T-helper 1 cell treated with Interleukin-12 subunit alpha and Interleukin-12 subunit beta and Interleukin-4 antibody, amounts not matched to agents 30 ng/mL and 1 ng/mL, for 36 hours (primary cell): ENCODE measurements around the gene VSIG10L. TPM values are rescaled to one million over a fixed set of nuclear protein-coding genes. Genes with fewer than 3 reads are reported as not detected.

Experiments used
- intact Hi-C: fragments of 100-400 bp; cut with micrococcal nuclease; formaldehyde crosslinking; loops from one replicate; pipeline ENCODE4 v1.15.1; 2024
- total RNA-seq: library from RNA; stranded (reverse); gene quantifications from 2 replicates; pipeline ENCODE4 v1.2.3, GENCODE V29; 2022

VSIG10L gene
- total RNA-seq, 1 donor from 2014 or later = 1.0 TPM

- intact Hi-C loops = loop anchor here (1.0 to 10.0 kb wide), 3 partner anchors 41 to 1031 kb away; no protein-coding TSS in a partner anchor
Observed at GRCh38 chr19:51365965-51366388, 24.0 kb upstream of the VSIG10L start, which contains the start of gene ETFB. TSS of gene ETFB (minus strand) at chr19:51366388. CDS start at chr19:51366326, 62 bp downstream.

GRCh38 chr19:51365211-51365964 is 23.4 kb upstream of the VSIG10L start:
- intact Hi-C loops = loop anchor here (10.0 kb wide), 1 partner anchor 1031 kb away; no protein-coding TSS in a partner anchor

DNA sequence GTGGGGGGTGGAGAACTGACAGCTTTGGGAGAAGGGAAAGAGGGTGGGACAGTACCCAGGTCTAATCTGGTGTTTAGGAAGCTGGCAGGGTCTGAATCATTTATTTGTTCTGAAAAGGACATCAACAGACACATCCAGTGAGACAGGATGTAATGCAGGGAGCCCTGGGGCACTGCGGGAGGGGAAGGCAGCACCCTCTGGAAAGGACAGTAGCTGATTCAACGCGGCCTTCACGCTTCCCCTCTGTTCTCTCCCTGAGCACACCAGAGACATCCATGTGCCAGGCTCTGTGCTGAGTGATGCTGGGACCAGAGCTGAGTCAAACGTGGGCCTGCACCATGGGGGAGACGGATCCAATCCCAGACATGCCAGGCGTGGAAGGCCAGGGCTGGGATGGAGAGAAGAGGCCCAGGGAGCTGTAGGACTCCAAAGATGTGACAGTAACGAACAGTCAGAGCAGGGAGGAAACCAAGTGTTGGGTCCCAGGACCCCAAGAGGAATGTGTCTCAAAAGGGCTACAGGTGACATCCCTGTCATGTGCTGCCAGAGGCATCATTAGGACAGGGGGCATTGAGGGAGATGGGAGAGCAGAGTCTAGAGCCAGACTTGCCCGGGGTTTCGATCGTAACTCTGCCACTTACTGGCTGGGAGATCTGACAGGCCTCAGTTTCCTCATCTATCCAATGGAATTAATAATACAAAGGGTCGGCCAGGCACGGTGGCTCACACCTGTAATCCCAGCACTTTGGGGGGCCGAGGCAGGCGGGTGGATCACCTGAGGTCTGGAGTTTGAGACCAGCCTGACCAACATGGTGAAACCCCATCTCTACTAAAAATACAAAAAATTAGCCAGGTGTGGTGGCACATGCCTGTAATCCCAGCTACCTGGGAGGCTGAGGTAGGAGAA is 22.5 kb upstream of the VSIG10L start:
- intact Hi-C loops = loop anchor here (10.0 kb wide), 1 partner anchor 1030 kb away; no protein-coding TSS in a partner anchor

DNA sequence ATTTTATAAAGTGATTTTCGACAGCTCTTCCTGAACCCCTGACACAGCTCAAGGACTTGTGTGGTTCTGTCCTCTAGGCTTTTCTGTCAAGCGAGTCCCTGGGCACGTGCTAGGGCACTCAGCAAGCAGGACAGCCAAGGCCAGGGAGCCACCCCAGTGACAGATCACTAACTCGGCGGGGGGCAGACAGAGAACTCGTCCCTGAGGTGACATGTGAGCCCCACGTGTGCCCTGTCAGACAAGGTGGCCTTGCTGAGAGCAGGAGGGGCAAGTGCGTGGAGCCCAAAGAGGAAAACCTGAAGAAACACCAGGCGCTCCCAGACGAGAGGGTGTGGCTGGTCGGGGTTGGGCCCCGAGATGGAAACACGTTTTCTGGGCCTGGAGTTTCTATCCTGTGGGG is 19.3 kb upstream of the VSIG10L start:
- intact Hi-C loops = loop anchor here (10.0 kb wide), 1 partner anchor 1026 kb away; no protein-coding TSS in a partner anchor

DNA sequence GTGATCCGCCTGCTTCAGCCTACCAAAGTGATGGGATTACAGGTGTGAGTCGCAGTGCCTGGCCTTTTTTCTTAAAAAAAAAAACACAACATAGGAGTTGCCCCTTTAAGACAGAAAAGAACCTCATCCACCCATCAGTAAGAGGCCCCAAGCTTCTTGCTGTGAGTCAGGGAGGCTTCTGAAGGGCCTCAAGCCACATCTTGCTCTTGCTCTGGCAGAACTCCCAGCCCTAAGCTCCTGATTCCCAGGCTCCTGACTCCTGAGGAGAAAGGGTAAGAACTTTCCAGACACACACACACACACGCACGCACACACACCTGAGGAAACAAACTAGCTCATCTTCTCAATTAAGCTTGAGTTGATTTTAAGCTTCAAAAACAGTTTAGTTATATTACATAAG is 17.4 kb upstream of the VSIG10L start:
- intact Hi-C loops = no loop called here

DNA sequence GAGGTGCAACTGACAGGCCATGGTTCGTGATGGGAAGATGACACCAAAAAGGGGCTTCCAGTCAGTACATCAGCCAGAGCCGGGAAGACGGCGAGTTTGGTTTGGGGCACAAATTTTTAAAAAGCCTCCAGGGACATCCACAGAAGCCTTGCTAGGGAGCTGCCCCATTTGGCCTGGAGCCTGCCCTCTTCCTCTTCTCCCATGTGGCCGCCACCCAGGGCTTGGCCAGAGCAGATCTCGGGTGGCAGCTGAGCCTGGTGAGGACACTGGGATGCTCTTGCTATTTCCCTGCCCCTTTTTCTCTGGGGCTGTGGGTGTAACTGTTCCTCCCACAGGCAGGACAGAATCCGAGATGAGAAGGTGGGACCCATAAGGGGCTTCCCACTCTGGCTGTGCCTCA is 16.0 kb upstream of the VSIG10L start:
- intact Hi-C loops = no loop called here

DNA sequence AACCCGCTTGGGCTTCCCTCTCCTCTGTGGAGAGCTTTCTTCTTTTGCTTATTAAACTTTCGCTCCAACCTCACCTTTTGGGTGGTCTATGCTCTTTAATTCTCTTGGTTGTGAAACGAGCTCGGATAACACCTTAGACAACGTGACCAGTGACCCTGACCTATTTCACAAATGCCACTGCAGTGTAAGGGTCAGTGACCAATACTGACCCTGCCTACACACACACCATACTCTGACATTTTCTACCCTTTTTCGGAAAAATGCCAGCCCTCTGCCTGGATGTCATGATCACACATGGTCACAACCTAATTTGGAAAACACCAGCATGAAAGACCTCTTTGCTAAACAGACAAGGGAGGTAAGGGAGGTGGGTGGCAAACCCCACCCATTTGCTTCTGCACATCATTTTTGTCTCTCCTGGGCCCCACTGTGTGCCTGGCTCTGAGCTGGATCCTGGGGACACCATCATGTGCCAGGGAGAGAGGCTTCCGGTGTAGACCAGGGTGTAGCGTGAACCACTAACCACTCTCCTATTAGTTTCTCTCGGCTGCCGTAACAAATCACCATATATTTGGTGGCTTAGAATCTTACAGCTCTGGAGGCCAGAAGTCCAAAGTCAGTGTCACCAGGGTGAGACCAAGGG is 14.3 kb upstream of the VSIG10L start:
- intact Hi-C loops = no loop called here

DNA sequence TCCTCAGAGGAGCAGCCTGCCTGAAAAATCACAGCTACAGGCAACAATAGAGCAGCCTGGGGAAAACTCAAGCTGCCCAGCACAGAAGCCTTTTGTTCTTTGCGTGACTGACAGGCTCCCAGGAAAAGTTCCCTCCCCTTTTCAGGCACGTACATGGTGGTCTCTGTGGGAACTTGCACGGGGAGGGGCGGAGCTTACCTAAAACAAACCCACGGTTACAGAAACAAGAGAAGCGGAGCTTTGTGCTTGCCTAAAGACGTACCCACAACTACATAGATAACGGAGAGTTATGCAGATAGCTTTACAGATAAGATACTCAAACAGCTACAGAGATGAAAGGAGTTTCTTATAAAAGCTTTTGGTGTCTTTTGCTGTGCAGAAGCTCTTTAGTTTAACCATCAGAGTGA is 12.8 kb upstream of the VSIG10L start:
- intact Hi-C loops = no loop called here

DNA sequence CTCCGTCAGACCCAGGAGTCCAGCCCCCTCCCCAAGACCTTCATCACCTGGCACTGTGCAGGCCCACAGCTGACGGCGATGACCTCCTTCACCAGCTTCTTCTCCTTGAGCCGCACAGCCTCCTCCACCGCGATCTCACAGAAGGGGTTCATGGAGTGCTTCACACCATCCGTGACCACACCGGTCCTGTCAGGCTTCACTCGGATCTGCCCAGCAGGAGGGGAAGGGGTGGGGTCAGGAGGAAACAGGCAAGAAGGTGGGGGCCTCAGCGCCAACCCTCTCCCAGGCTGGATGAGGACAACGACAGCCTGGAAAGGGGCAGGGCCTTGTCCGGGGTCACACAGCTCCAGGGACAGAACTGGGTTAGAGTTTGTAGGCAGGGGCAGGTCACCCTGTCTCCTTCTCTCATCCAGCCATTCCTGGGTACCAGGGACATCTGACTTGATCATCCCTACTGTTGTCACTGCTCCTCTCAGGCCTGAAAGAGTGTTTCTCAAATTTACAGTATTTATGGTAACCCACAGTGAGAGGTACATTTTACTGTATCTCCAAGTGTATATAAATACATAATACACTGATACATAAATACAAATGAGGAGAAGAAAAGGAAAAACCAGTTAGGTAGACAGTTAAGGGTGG is 12.3 kb upstream of the VSIG10L start:
- intact Hi-C loops = no loop called here

GRCh38 chr19:51352783-51353360 is 10.9 kb upstream of the VSIG10L start:
- intact Hi-C loops = no loop called here

DNA sequence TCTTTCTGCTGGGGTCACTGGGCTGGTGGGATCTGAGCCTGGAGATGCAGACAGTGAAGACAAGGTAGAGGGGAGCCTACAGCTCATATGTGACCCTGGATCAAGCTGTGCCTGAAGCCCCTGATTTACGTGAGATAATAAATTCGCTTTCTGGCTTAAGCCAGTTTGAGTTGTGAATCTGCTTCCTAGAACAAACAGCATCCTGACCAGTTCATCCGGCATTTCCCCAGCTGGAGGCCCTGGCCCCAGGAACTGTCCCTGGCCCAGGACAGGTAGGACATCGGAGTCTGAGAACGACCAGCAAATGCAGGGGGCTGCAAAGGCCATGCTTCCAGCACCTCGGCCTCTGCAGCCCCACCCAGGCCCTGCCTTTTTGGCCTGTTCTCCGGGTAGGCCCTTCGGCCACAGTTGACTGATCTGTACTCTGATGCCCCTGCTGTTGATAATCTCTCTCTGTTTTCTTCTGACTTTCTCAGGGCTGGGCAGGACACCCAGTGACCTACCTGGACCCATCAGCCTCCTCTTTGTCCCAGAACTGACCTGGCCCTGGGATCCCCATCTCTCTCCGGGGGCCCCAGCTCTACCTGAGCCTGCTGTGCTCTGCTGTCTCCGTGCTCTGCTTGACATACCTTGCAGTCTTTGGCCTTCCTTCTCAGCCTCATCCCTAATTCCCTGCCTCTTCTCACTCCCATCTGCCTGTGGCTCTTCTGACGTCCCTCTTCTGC is 9.5 kb upstream of the VSIG10L start:
- intact Hi-C loops = no loop called here

DNA sequence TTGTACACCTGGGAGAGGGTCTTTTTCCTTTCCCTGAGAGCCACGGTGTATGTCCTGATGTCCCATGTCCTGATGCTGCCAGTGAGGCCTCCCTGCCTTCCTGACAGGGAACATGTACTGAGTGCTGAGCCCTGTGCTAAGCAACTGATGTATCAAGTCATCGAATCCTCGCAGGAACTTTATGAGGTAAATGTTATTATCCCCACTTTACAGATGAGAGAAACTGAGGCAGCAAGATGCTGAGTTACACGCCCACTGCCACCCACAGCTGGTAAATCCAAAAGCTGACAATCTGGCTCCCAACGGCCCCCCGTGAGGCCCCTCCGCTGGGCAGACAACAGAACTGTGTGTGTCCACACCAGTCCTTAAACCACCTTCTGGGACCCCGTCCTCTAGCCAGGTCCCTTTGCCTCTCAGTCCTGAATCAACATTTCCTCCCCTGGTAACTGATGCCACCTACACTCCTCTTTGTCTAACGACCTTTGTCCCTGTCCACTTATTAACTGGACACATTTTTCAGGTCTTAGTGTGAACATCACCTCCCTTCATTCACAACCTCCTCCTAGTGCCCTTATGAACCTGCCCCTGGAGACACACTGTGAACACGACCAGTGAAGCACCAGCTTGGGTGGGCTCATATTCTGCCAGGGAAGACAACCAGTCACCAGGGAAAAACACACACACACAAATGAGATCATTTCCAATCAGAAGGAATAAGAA is 5.4 kb upstream of the VSIG10L start:
- intact Hi-C loops = no loop called here

DNA sequence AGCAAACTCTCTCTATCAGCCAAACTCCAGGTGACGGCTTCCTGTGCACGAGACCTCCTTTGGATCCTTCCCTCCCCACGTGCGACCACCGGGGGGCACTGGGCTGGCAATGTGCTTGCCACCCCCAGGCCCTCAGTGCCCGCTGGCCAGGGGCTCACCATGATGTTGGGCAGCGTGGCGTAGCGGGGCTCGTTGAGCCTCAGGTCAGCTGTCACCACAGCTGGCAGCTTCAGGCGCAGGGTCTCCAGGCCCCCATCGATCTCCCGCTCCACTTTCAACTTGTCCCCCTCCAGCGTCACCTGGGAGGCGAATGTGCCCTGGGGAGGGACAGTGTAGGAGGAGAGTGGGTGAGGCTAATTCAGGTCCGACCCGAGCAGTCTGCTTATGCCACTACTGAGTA is 4.8 kb upstream of the VSIG10L start:
- intact Hi-C loops = no loop called here

GRCh38 chr19:51345076-51345620 is 3.2 kb upstream of the VSIG10L start:
- intact Hi-C loops = no loop called here

- intact Hi-C loops = no loop called here
Observed at GRCh38 chr19:51342631-51343569, 961 bp upstream of the VSIG10L start.

GRCh38 chr19:51341066-51341465 is 873 bp downstream of the VSIG10L start:
- intact Hi-C loops = no loop called here

GRCh38 chr19:51339687-51340656 is 2.0 kb downstream of the VSIG10L start:
- intact Hi-C loops = loop anchor here (1.0 to 10.0 kb wide), 14 partner anchors 13 to 535 kb away; partner anchors contain the start of gene CTU1
